GM19043 (cell line): ENCODE data around the gene SEMA6C.
"Not testable (repeated sequence)": the region's sequence is repeated elsewhere in the genome, so short reads cannot be mapped to it uniquely, and the experiment has no call there.

Source experiments
- ATAC-seq: cut with Tn5 transposase; IDR thresholded peaks from one replicate; pipeline ENCODE4 v1.9.1; 2021; ENCODE audit warnings: low read depth; ENCODE audit not compliant: unreplicated experiment

SEMA6C gene

DNA sequence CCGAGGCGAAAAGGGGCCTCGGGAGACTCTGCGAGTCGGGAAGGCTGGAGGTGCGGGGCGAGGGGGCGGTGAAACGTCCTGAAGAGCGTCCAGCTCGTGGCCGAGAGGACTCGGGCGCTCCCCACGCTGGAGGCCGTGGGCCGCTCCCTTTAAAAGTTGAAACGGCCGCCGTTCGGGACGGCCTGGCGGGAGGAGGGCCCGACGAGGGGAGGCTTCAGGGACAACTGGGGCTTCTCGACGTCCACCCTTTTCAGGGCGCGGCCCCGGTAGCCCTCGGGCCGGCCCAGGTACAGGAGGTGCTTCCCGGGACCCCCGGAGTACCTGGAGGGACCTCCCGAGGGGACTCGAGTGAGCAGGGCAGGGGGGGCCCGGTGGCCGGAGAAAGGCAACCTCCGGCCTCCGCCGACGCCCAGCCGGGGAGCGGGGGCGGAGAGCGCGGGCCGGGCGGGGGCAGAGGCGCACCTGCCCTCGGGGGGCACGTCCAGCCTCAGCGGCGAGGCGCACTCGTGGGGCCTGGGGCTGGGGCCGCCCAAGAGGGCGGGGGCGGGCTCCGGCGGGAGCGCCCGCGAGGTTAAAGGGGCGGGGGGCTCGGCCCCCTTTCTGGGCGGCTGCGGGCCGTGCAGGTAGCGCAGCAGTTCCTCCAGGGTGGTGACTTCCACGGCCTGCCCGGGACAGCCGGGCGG lies 14.0 kb downstream of the SEMA6C start:
- ATAC-seq: no peak

DNA sequence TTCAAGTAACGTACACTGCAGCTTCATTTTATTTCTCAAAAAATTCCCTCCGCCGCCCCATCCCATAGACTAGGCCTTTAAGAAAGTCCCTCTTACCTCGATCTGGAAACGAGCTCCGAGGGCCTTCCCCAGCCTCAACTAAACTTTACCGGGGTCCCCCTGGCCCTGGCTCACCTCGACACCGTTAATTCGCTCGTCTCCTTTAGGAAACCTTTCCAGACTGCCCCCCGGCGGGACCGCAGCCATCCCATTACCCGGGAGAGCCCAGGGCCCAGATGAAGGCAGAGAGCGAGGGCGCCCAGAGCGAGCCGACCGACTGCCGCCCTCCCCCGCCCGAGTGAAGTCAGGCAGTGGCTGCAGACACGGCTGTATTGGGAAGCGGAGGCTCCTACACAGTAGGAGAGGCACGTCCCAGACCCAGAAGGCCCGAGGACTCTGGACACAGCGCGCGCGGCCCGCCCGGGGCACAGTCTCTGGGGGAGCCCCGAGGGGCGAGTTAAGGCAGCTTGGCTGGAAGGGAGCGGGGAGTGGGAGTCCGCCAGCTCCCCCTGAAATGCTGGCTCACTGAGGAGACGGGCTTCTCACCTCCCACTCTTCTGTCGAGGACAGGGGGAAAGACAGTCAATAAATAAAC lies 14.6 kb downstream of the SEMA6C start:
- no peak for ATAC-seq

DNA sequence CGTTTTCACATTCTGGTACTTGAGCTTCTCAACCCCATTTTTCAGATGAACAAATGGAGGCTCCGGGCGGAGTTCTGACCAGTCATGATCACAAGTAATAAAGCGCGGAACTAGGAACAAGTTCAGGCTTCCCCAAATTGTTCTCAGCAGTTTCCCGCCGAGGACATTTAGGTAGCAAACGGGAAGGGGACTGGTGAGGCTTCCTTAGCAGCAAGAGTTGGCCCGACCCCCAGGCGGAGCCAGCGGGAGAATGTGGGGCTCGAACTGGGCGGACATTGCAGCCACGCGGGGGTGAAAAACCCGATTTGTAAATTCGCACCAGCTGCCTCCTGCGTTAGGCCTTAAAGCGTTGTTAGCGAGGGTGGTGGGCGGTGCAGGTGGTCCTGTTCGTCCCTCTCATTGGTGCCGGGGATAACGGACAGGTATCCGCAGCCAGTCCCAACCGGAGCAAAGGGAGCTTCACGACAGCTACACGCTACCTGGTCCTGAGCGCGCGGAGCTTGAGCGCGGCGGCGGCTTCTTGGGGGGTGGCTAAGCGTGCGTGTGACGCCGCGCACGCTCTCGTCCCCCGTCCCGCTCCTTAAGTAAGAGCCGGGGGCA lies 15.3 kb downstream of the SEMA6C start:
- ATAC-seq: peak; percentile 90

DNA sequence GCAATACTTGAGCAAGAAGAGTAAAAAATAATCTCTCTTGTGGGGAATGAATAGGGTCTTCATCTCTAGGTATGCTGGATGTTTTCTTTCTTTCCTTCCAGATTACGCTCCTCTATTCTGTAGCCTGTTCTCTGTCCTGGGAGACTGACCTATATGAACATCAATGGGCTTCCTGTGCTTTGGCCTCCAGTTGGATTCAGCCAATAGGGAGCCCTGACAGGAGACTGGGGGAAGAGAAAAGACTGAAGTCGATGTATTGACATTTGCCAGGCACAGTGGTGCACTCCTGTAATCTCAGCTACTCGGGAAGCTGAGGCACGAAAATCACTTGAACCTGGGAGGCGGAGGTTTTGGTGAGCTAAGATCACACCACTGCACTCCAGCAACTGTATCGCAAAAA lies 17.6 kb downstream of the SEMA6C start:
- ATAC-seq: no peak

DNA sequence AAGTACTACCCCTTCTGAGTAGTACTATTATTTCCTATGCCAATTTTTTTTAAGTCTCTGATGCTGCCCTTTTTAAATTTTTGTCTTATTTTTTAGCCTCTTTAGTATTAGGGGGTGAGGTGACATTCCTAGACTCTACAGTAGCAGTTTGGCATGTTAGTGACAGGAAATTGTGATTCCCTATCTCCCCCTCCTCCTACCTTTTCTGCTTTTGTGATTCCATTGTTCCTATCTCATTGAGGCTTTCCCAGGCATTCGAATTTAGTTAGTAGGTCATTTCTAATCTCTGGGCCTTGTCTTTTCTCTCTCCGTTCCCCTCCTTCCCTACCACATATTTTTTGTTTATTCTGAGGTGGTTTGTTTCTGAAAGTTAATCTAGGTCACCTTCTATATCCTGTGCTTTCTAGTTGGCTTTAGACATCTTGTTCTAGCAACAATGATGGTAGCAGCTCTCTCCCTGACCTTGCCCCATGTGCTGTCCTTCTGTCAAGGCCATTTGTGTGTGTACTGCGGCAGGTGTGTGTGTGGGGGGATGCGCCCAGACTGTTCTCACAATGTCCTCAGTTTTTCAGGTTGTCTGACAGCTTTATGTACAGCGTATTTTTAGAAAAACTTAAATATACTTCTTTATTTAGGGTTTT lies 21.5 kb downstream of the SEMA6C start:
- no peak for ATAC-seq

DNA sequence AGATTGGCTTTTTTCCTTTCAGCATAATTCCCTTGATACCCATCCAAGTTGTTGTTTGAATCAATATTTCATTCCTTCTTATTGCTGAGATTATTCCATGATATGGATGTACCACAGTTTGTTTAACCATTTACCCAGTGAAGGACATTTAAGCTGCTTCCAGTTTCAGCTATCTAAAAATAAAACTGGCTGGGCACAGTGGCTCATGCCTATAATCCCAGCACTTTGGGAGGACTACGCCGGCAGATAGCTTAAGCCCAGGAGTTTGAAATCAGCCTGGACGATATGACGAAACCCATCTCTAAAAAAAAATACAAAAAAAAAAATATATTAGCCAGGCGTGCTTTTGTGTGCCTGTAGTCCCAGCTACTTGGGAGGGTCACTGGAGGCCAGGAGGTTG lies 32.6 kb downstream of the SEMA6C start:
- no peak for ATAC-seq

DNA sequence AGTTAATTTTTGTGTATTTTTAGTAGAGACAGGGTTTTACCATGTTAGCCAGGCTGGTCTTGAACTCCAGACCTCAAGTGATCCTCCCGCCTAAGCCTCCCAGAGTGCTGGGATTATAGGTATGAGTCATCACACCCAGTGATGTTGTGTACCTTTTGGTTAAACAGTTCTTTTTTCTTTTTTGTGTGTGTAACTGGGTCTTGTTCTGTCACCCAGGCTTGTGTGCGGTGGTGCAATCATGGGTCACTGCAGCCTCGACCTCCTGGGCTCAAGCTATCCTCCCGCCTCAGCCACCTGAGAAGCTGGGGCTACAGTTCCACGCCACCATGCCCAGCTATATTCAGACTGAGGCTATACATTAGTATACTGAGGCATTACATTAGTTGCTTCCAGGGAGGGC lies 38.1 kb downstream of the SEMA6C start:
- no peak for ATAC-seq

DNA sequence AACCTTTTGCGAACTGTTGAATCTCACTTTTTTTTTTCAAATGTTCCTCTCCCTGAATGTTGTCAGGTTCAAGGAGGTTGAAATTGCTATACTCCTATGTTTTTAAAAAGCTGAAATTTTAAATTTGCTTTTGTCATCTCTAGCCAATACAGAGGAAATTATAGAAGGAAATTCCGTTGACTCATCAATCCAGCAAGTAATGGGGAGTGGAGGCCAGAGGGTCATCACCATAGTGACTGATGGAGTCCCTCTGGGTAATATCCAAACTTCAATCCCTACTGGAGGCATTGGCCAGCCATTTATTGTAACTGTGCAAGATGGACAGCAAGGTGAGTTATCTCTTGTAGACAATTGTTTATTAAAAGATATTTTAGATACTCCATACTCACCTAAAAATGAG lies 39.5 kb downstream of the SEMA6C start:
- ATAC-seq: no peak

DNA sequence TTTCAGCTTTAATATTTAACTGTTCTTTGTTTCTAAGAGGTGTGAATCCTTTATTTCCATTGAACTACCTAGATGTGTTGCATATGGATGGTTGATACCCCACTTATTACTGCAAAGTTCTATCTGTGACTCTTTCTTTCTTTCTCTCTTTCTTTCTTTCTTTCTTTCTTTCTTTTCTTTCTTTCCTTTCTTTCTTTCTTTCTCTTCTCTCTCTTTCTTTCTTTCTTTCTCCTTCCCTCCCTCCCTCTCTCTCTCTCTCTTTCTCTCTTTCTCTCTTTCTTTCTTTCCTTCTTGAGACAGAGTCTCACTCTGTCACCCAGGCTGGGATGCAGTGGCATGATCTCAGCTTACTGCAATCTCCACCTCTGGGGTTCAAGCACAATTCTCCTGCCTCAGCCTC lies 41.8 kb downstream of the SEMA6C start:
- no peak for ATAC-seq

DNA sequence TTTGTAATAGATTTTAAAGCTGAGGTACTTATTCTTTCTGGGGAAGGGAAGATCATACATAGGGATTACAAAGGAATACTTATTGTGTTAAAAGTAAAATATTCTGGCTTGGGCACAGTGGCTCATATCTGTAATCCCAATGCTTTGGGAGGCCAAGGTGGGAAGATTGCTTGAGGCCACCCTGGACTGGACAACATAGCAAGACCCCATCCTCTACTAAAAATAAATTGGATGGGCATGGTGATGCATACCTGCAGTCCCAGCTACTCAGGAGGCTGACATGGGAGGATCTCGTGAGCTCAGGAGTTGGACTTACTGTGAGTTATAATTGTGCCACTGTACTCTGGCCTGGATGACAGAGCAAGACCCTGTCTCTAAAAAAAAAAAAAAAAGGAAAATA lies 48.3 kb downstream of the SEMA6C start:
- no peak for ATAC-seq

DNA sequence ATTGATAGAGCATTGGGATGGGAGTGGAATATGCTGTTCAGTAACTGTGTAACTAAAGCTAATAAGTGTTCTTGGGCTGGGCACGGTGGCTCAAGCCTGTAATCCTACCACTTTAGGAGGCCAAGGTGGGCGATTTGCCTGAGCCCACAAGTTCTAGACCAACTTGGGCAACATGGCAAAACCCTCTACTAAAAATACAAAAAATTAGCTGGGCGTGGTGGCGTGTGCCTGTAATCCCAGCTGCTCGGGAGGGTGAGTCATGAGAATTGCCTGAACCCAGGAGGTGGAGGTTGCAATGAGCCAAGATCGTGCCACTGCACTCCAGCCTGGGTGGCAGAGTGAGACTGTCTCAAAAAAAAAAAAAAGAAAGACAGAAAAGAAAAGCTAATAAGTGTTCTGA lies 49.0 kb downstream of the SEMA6C start:
- not testable (repeated sequence) for ATAC-seq

DNA sequence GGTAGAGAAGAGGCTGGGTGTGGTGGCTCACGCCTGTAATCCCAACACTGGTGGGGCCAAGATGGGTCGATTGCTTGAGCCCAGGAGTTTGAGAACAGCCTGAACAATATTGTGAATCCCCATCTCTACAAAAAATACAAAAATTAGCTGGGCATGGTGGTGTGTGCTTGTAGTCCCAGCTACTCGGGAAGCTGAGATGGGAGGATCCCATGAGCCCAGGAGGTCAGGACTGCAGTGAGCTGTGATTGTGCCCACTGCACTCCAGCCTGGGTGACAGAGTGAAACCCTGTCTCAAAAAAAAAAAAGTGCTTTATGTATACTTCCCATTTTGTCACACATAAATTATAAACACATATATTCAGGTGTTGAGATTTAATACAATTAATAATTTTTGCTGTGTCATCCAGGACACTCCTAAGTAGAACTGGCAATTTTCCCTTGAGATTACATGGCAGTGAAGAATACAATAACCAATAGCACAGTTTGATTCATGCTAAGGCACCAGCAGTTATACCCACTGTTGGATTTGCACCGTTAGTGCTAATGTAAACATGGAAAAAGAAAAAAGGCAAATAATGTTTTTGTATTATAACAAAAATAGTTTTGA lies 60.4 kb downstream of the SEMA6C start:
- ATAC-seq: no peak
